MM.1S (cell line): ENCODE measurements around the gene AP2A1.
"Not testable (repeated sequence)": the region's sequence is repeated elsewhere in the genome, so short reads cannot be mapped to it uniquely, and the experiment has no call there.

ENCODE experiments used
- DNase-seq: peaks from one replicate; pipeline ENCODE4 v3.0.0-alpha.2; 2015
- H2AFZ ChIP-seq: fragments of 300-600 bp; sonication (generic); 2 replicates; pipeline ENCODE4 v1.6.0; 2016; ENCODE audit warnings: antibody characterized with exemption, low read length
- H3F3A ChIP-seq: fragments of 300-600 bp; sonication (generic); 2 replicates; pipeline ENCODE4 v1.6.1; 2016; ENCODE audit warnings: mild to moderate bottlenecking, antibody characterized with exemption, low read length, moderate library complexity, mixed read lengths; ENCODE audit not compliant: insufficient read depth
- H3K27ac ChIP-seq: fragments of 300-600 bp; sonication (generic); 2 replicates; pipeline ENCODE4 v1.5.1; 2016; ENCODE audit warnings: mild to moderate bottlenecking, low read length
- H3K27me3 ChIP-seq: fragments of 300-600 bp; sonication (generic); replicated peaks from 2 replicates; pipeline ENCODE4 v1.6.0; 2016; ENCODE audit warnings: low read length; ENCODE audit not compliant: insufficient read depth
- H3K36me3 ChIP-seq: fragments of 300-600 bp; sonication (generic); replicated peaks from 2 replicates; pipeline ENCODE4 v1.6.1; 2016; ENCODE audit warnings: mild to moderate bottlenecking, low read length, mixed read lengths; ENCODE audit not compliant: insufficient read depth
- H3K4me1 ChIP-seq: fragments of 300-600 bp; sonication (generic); 2 replicates; pipeline ENCODE4 v1.6.1; 2016; ENCODE audit warnings: low read length, mixed read lengths
- H3K4me2 ChIP-seq: fragments of 300-600 bp; sonication (generic); 2 replicates; pipeline ENCODE4 v1.6.0; 2016; ENCODE audit warnings: low read depth, low read length
- H3K4me3 ChIP-seq: fragments of 300-600 bp; sonication (generic); 2 replicates; pipeline ENCODE4 v1.5.1; 2016; ENCODE audit warnings: low read length, mixed read lengths
- H3K79me2 ChIP-seq: fragments of 300-600 bp; sonication (generic); 2 replicates; pipeline ENCODE4 v1.6.1; 2016; ENCODE audit warnings: mixed run types, low read length, mixed read lengths
- H3K9ac ChIP-seq: fragments of 300-600 bp; sonication (generic); 2 replicates; pipeline ENCODE4 v1.6.1; 2016; ENCODE audit warnings: low read length, mixed read lengths
- H3K9me2 ChIP-seq: fragments of 300-600 bp; sonication (generic); replicated peaks from 2 replicates; pipeline ENCODE4 v1.6.1; 2016; ENCODE audit warnings: mild to moderate bottlenecking, low read length, mixed read lengths; ENCODE audit not compliant: insufficient read depth
- H3K9me3 ChIP-seq: fragments of 300-600 bp; sonication (generic); replicated peaks from 2 replicates; pipeline ENCODE4 v1.6.1; 2016; ENCODE audit warnings: mild to moderate bottlenecking, low read length, mixed read lengths; ENCODE audit not compliant: insufficient read depth
- H4K20me1 ChIP-seq: fragments of 300-600 bp; sonication (generic); 2 replicates; pipeline ENCODE4 v1.6.1; 2016; ENCODE audit warnings: mild to moderate bottlenecking, low read length, moderate library complexity, mixed read lengths; ENCODE audit not compliant: insufficient read depth
- CTCF ChIP-seq: fragments of 300-600 bp; sonication (generic); IDR thresholded peaks from 2 replicates; pipeline ENCODE4 v1.5.1; 2016; ENCODE audit warnings: antibody characterized with exemption, low read length, mixed read lengths
- EZH2 ChIP-seq: fragments of 300-600 bp; sonication (generic); optimal IDR thresholded peaks from 2 replicates; pipeline ENCODE3; 2017; ENCODE audit warnings: low read depth, mild to moderate bottlenecking, antibody characterized with exemption, low read length, mixed read lengths
- EZH2phosphoT487 ChIP-seq: fragments of 300-600 bp; sonication (generic); IDR thresholded peaks from 2 replicates; pipeline ENCODE4 v1.6.1; 2018; ENCODE audit warnings: antibody characterized with exemption, low read length

Gene AP2A1

DNA sequence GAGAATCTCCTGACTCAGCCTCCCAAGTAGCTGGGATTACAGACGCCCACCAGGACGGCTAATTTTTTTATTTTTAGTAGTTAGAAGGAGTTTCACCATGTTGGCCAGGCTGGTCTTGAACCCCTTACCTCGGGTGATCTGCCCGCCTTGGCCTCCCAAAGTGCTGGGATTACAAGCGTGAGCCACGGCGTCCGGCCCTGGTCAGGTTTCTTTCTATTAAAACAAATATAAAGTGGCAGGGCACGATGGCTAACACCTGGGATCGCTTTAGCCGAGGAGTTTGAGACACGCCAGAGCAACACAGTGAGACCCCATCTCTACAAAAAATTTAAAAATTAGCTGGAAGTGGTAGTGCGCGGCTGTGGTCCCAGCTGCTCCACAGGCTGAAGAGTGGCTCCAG is 49.8 kb downstream of the AP2A1 start:
- no peak overlapping the region for H2AFZ ChIP-seq
- no peaks in the 10 kb centered on the region for H3K9me3 ChIP-seq
- peaks cover 11% of the 10 kb centered on the region; the same call in 1 of the 2 replicates for H3F3A ChIP-seq
- peak overlapping the region; percentile 90 for H3K4me2 ChIP-seq
- peaks cover 11% of the 10 kb centered on the region; the same call in 1 of the 2 replicates for H3K4me1 ChIP-seq
- H3K4me3 ChIP-seq: no peak overlapping the region
- DNase-seq: no peak
- peak overlapping the region; percentile 92; the same call in 1 of the 2 replicates for H3K27ac ChIP-seq
- no peaks in the 10 kb centered on the region for H4K20me1 ChIP-seq
- H3K79me2 ChIP-seq: peaks cover 32% of the 10 kb centered on the region
- H3K9me2 ChIP-seq: no peaks in the 10 kb centered on the region
- no peaks in the 10 kb centered on the region for H3K36me3 ChIP-seq
- no peak for TF ChIP-seq EZH2phosphoT487
- TF ChIP-seq EZH2: no peak
- TF ChIP-seq CTCF: no peak
- H3K27me3 ChIP-seq: no peaks in the 10 kb centered on the region
- peak overlapping the region; percentile 98; the same call in 1 of the 2 replicates for H3K9ac ChIP-seq

GRCh38 chr19:49817964-49818648 is 51.3 kb downstream of the AP2A1 start, which contains the start of gene MED25:
Gene MED25 (plus strand): TSS chr19:49818289. CDS start chr19:49818342, 53 bp downstream.
- peak within 1 kb of the TSS; percentile 99 for H3K4me3 ChIP-seq
- no peaks in the 10 kb centered on the region for H4K20me1 ChIP-seq
- H3K27ac ChIP-seq: peak within 1 kb of the TSS; percentile 92
- no peaks in the 10 kb centered on the region for H3K36me3 ChIP-seq
- peak within 1 kb of the TSS; percentile 90 for H3K4me2 ChIP-seq
- H3K9me3 ChIP-seq: no peaks in the 10 kb centered on the region
- peak within 1 kb of the TSS; percentile 69 for H2AFZ ChIP-seq
- TF ChIP-seq CTCF: no peak; the same call in 1 of the 2 replicates
- TF ChIP-seq EZH2: no peak
- TF ChIP-seq EZH2phosphoT487: no peak
- DNase-seq: peak; percentile 84
- H3K9ac ChIP-seq: peak within 1 kb of the TSS; percentile 98
- H3K79me2 ChIP-seq: peaks cover 35% of the 10 kb centered on the region
- H3K4me1 ChIP-seq: peaks cover 11% of the 10 kb centered on the region; the same call in 1 of the 2 replicates
- H3K9me2 ChIP-seq: no peaks in the 10 kb centered on the region
- H3F3A ChIP-seq: peaks cover 1% of the 10 kb centered on the region; the same call in 1 of the 2 replicates
- H3K27me3 ChIP-seq: no peaks in the 10 kb centered on the region

DNA sequence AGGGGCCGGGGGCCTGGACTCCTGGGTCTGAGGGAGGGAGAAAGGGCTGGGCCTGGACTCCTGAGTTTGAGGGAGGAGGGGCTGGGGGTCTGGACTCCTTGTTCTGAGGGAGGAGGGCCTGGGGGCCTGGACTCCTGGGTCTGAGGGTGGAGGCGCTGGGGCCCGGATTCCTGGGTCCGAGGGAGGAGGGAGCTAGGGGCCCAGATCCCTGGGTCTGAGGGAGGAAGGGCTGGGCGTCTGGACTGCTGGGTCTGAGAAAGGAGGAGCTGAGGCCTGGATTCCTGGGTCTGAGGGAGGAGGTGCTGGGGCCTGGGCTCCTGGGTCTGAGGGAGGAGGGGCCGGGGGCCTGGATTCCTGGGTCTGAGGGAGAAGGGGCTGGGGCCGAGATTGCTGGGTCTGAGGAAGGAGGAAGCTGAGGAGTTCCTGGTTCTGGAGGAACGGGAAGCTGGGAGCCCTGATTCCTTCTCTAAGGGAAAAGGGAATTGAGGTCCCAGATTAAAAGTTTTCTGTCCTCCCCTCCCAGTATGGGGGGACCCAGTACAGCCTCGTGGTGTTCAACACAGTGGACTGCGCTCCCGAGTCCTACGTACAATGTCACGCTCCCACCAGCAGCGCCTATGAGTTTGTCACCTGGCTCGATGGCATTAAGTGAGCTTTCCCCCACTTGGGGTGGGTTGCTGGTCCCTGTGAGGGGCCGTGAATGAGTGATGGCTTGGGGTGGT is 52.0 kb downstream of the AP2A1 start:
- no peaks in the 10 kb centered on the region for H4K20me1 ChIP-seq
- no peaks in the 10 kb centered on the region for H3K27me3 ChIP-seq
- peaks cover 11% of the 10 kb centered on the region; the same call in 1 of the 2 replicates for H3K4me1 ChIP-seq
- no peak for DNase-seq
- H3K4me3 ChIP-seq: peak overlapping the region; percentile 99
- H3F3A ChIP-seq: no peaks in the 10 kb centered on the region; the same call in 1 of the 2 replicates
- H3K4me2 ChIP-seq: peak overlapping the region; percentile 90
- peak overlapping the region; percentile 98 for H3K9ac ChIP-seq
- H2AFZ ChIP-seq: peak overlapping the region; percentile 69
- no peaks in the 10 kb centered on the region for H3K9me2 ChIP-seq
- TF ChIP-seq EZH2phosphoT487 (no peak), CTCF (no peak), EZH2 (no peak)
- peaks cover 42% of the 10 kb centered on the region for H3K79me2 ChIP-seq
- H3K36me3 ChIP-seq: no peaks in the 10 kb centered on the region
- no peaks in the 10 kb centered on the region for H3K9me3 ChIP-seq
- peak overlapping the region; percentile 92 for H3K27ac ChIP-seq

- H3K4me1 ChIP-seq: not testable (repeated sequence)
These were observed 52.8 kb downstream of the AP2A1 start for GRCh38 chr19:49819452-49820115.

More at GRCh38 chr19:49819452-49820115, 52.8 kb downstream of the AP2A1 start:
- H3K27ac ChIP-seq, H4K20me1 ChIP-seq, H3K9ac ChIP-seq, H3F3A ChIP-seq, H3K9me2 ChIP-seq, H3K4me3 ChIP-seq, H2AFZ ChIP-seq, H3K27me3 ChIP-seq, H3K9me3 ChIP-seq, DNase-seq, H3K36me3 ChIP-seq: not testable (repeated sequence)
- Histone ChIP-seq H3K4me2 (peak overlapping the region; percentile 90), H3K79me2 (peaks cover 50% of the 10 kb centered on the region)
